KG1 (cell line): Measurements from ENCODE around the gene MRPL36.

Experiments used
- DNase-seq: peaks from one replicate; lab custom pipeline; 2025; lab: John Stamatoyannopoulos, UW

The MRPL36 gene

GRCh38 chr5:1764606-1764960 lies 35.1 kb downstream of the MRPL36 start:
- no peak for DNase-seq

GRCh38 chr5:1763960-1764605 lies 35.6 kb downstream of the MRPL36 start:
- DNase-seq: no peak

- DNase-seq: no peak
Measured at GRCh38 chr5:1763548-1763911, 36.1 kb downstream of the MRPL36 start.

- no peak for DNase-seq
Measured at GRCh38 chr5:1762883-1763547, 36.6 kb downstream of the MRPL36 start.

GRCh38 chr5:1762121-1762882 lies 37.3 kb downstream of the MRPL36 start:
- DNase-seq: no peak

- DNase-seq: no peak
Measured at GRCh38 chr5:1761453-1761755, 38.2 kb downstream of the MRPL36 start.

GRCh38 chr5:1760656-1761452 lies 38.8 kb downstream of the MRPL36 start:
- DNase-seq: no peak

- DNase-seq: no peak
Measured at GRCh38 chr5:1760231-1760630, 39.4 kb downstream of the MRPL36 start.

GRCh38 chr5:1759378-1759970 lies 40.2 kb downstream of the MRPL36 start:
- no peak for DNase-seq

GRCh38 chr5:1758574-1758973 lies 41.1 kb downstream of the MRPL36 start:
- DNase-seq: no peak

- DNase-seq: no peak
Measured at GRCh38 chr5:1757511-1757910, 42.1 kb downstream of the MRPL36 start.

GRCh38 chr5:1756481-1756880 lies 43.2 kb downstream of the MRPL36 start:
- DNase-seq: no peak

- DNase-seq: no peak
Measured at GRCh38 chr5:1755321-1755949, 44.2 kb downstream of the MRPL36 start.

- no peak for DNase-seq
Measured at GRCh38 chr5:1754531-1755220, 45.0 kb downstream of the MRPL36 start.

- DNase-seq: no peak
Measured at GRCh38 chr5:1753490-1753889, 46.1 kb downstream of the MRPL36 start.

GRCh38 chr5:1752881-1753280 lies 46.8 kb downstream of the MRPL36 start:
- no peak for DNase-seq

GRCh38 chr5:1751864-1752822 lies 47.5 kb downstream of the MRPL36 start:
- no peak for DNase-seq

GRCh38 chr5:1751026-1751863 lies 48.4 kb downstream of the MRPL36 start:
- DNase-seq: no peak

- no peak for DNase-seq
Measured at GRCh38 chr5:1750469-1750868, 49.2 kb downstream of the MRPL36 start.
